Endodermal cell (in vitro differentiated cells): ENCODE measurements around the gene MRPS10. TPM values are rescaled to one million over a fixed set of nuclear protein-coding genes. Genes with fewer than 3 reads are reported as not detected.

ENCODE experiments used
- DNase-seq: peaks from one replicate; pipeline ENCODE4 v3.0.0-alpha.2; 2017
- H3K27ac ChIP-seq: 2 replicates; pipeline ENCODE4 v1.5.1; 2013; ENCODE audit warnings: mild to moderate bottlenecking, low read depth, low read length, moderate library complexity
- H3K27me3 ChIP-seq: 2 replicates; pipeline ENCODE4 v1.6.1; 2013; ENCODE audit warnings: mild to moderate bottlenecking, low read length, moderate library complexity; ENCODE audit not compliant: insufficient read depth, control insufficient read depth, poor library complexity, severe bottlenecking
- H3K36me3 ChIP-seq: 2 replicates; pipeline ENCODE4 v1.7.0; 2013; ENCODE audit warnings: mild to moderate bottlenecking, low read length, moderate library complexity; ENCODE audit not compliant: control insufficient read depth, insufficient read depth
- H3K4me1 ChIP-seq: one replicate; pipeline ENCODE4 v1.7.0; 2013; ENCODE audit warnings: low read length; ENCODE audit not compliant: control insufficient read depth, insufficient read depth
- H3K4me3 ChIP-seq: 2 replicates; pipeline ENCODE4 v1.5.1; 2013; ENCODE audit warnings: mild to moderate bottlenecking, low read length, moderate library complexity
- H3K9ac ChIP-seq: 2 replicates; pipeline ENCODE4 v1.6.1; 2013; ENCODE audit warnings: mild to moderate bottlenecking, low read length, moderate library complexity; ENCODE audit not compliant: poor library complexity, severe bottlenecking; ENCODE audit errors: extremely low read depth
- H3K9me3 ChIP-seq: 2 replicates; pipeline ENCODE4 v1.6.1; 2013; ENCODE audit warnings: mild to moderate bottlenecking, low read length, moderate library complexity; ENCODE audit not compliant: control insufficient read depth
- H3K27ac Mint-ChIP-seq: 2 replicates; pipeline ENCODE4 v1.8.0; 2020; ENCODE audit warnings: mixed read lengths
- H3K27me3 Mint-ChIP-seq: 2 replicates; pipeline ENCODE4 v1.8.0; 2021; ENCODE audit warnings: mild to moderate bottlenecking, mixed read lengths; ENCODE audit not compliant: insufficient read depth
- H3K36me3 Mint-ChIP-seq: 2 replicates; pipeline ENCODE4 v1.8.0; 2020; ENCODE audit warnings: low read depth, mixed read lengths
- H3K4me1 Mint-ChIP-seq: 2 replicates; pipeline ENCODE4 v1.8.0; 2020; ENCODE audit warnings: mixed read lengths
- H3K4me3 Mint-ChIP-seq: 2 replicates; pipeline ENCODE4 v1.8.0; 2020; ENCODE audit warnings: mild to moderate bottlenecking, moderate library complexity, mixed read lengths
- H3K9me3 Mint-ChIP-seq: 2 replicates; pipeline ENCODE4 v1.8.0; 2020; ENCODE audit warnings: mild to moderate bottlenecking, mixed read lengths
- WGBS, 2 experiments: methylation state at CpG; one replicate each; pipeline versions ENCODE4 v1.1.5 to v1.1.7; 2013; ENCODE audit warnings: missing lambda C conversion rate in 2 of 2, mixed read lengths in 1 of 2; ENCODE audit not compliant: insufficient coverage in 1 of 2, insufficient read length in 1 of 2; 5-methylcytosine and 5-hydroxymethylcytosine counted together
- total RNA-seq, 2 donors: library from RNA; stranded (reverse); fragmentation: NEBNext Ultra II Directional in 1 of 2; extraction: Animal tissue kit (Norgen Biotek cat#: 25700) in 1 of 2; gene quantifications; 2 replicates in 1 of 2; 3 replicates in 1 of 2; pipeline ENCODE4 v1.2.1, GENCODE V29; 2021
- TF ChIP-seq, protein P1 (sequence below): fragments of 200-600 bp; sonication (generic); conservative IDR thresholded peaks from 2 replicates; pipeline ENCODE4 v1.5.0; 2021; ENCODE audit warnings: antibody characterized with exemption, mild to moderate bottlenecking

MRPS10 gene
- total RNA-seq, 2 donors from 2014 or later = 33.4 to 39.6 TPM

DNA sequence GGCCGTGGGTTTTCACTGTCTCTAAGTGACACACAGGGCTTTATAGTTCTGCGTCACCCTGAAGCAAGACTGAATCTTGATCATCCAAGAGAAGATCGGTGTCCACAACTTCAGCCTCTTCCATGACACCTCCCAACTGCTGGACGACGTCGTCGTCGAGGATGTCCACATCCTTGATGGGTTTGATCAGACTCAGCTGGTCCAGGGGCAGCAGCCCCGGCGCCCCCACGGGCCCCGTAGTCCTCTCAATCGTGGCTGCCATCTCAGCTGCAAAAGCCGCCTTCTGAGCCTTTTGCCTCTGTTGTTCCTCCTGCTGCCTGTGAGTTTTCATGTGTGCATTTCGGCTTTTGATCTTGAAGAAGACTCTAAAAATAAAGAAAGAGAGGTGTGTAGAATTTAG lies 10.6 kb upstream of the MRPS10 start:
- H3K27ac Mint-ChIP-seq = no peak overlapping the region

DNA sequence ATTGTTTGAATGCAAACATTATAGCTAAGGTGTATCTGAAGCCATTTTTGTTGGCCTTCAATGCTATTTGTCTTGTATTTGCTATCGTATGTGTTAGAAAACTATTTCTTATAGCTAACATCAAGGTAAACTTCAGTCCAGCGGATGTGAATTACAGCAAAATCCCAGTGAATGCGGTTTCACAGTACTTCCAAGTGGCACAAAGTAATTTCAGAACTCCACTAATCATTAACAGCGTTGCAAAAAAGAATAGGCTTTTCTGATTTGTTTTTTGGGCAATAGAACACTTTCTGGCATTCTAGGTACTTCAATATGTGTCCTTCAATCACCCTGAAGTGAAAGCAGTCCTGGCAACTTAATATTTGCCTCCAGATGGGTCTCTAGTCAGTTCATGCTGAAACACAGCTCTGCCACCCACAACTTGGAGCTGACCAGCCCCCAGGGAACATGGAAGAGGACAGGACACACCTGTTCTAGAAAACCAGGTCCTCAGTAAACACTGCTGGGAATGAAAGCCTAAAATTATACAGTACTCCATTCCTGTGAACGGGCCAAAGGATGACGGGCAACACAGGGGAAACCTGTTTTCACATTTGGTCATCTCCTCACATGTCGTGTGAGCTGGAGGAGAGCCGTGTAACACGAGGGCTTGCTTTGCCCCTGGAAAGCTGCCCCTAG lies 9.7 kb upstream of the MRPS10 start:
- Histone ChIP-seq H3K9me3 (no peaks in the 10 kb centered on the region), H3K4me1 (peaks cover 9% of the 10 kb centered on the region), H3K27me3 (no peaks in the 10 kb centered on the region), H3K36me3 (no peaks in the 10 kb centered on the region), H3K27ac (no peak overlapping the region), H3K9ac (no peak overlapping the region), H3K4me3 (no peak overlapping the region)
- no peak overlapping the region for H3K27ac Mint-ChIP-seq
- DNase-seq = no peak
- 88 to 92% methylated on average over 8 to 9 of the region's 9 CpGs for WGBS, 2 experiments
- peaks cover 9% of the 10 kb centered on the region for H3K4me1 Mint-ChIP-seq
- no peaks in the 10 kb centered on the region for H3K9me3 Mint-ChIP-seq
- H3K4me3 Mint-ChIP-seq = no peak overlapping the region
- H3K27me3 Mint-ChIP-seq = no peaks in the 10 kb centered on the region
- TF ChIP-seq, protein P1, sequence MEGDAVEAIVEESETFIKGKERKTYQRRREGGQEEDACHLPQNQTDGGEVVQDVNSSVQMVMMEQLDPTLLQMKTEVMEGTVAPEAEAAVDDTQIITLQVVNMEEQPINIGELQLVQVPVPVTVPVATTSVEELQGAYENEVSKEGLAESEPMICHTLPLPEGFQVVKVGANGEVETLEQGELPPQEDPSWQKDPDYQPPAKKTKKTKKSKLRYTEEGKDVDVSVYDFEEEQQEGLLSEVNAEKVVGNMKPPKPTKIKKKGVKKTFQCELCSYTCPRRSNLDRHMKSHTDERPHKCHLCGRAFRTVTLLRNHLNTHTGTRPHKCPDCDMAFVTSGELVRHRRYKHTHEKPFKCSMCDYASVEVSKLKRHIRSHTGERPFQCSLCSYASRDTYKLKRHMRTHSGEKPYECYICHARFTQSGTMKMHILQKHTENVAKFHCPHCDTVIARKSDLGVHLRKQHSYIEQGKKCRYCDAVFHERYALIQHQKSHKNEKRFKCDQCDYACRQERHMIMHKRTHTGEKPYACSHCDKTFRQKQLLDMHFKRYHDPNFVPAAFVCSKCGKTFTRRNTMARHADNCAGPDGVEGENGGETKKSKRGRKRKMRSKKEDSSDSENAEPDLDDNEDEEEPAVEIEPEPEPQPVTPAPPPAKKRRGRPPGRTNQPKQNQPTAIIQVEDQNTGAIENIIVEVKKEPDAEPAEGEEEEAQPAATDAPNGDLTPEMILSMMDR = no peak
- H3K36me3 Mint-ChIP-seq = no peaks in the 10 kb centered on the region

More for the DNA sequence above, 10.6 kb upstream of the MRPS10 start:
- no peak for DNase-seq
- Mint-ChIP-seq H3K9me3 (no peaks in the 10 kb centered on the region), H3K36me3 (peaks cover 2% of the 10 kb centered on the region), H3K27me3 (no peaks in the 10 kb centered on the region), H3K4me3 (no peak overlapping the region), H3K4me1 (peaks cover 9% of the 10 kb centered on the region)
- Histone ChIP-seq H3K27me3 (no peaks in the 10 kb centered on the region), H3K4me3 (no peak overlapping the region), H3K4me1 (peaks cover 9% of the 10 kb centered on the region), H3K36me3 (no peaks in the 10 kb centered on the region), H3K9ac (no peak overlapping the region), H3K9me3 (no peaks in the 10 kb centered on the region), H3K27ac (no peak overlapping the region)
- WGBS, 2 experiments = 95% methylated on average over 12 to 15 of the region's 15 CpGs
- TF ChIP-seq, protein P1 = no peak

DNA sequence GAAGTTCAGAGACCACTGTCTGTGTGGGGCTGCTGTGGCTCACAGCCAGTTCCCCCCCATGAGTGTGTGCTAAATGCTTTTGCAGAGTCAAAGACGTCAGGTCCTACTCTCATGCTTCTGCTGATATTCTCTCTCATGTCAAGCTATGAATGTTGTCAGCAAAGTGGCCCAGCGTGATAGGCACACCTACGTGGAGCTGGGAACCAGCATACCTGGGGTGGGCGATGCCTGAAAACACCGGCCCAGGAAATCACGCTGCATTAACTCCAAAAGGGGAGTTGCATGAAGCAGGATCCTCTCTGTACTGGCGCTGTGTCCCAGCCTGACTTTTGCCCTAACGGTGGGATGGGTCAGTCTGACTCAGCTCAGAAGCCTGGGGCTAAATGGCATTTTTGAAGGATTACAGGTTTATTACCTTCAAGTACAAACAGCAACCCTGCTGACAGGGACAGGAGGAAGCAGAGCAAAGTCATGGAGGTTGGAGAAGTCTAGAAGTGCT lies 9.0 kb upstream of the MRPS10 start:
- peak; percentile 78 for DNase-seq
- peaks cover 9% of the 10 kb centered on the region for H3K4me1 ChIP-seq
- H3K9me3 Mint-ChIP-seq = no peaks in the 10 kb centered on the region
- no peak overlapping the region for H3K4me3 Mint-ChIP-seq
- no peaks in the 10 kb centered on the region for H3K27me3 Mint-ChIP-seq
- H3K4me1 Mint-ChIP-seq = peaks cover 9% of the 10 kb centered on the region
- H3K36me3 ChIP-seq = no peaks in the 10 kb centered on the region
- no peak overlapping the region for H3K27ac ChIP-seq
- H3K27me3 ChIP-seq = no peaks in the 10 kb centered on the region
- WGBS, 2 experiments = 60 to 65% methylated on average over 8 of the region's 8 CpGs
- no peak overlapping the region for H3K9ac ChIP-seq
- no peaks in the 10 kb centered on the region for H3K9me3 ChIP-seq
- H3K4me3 ChIP-seq = no peak overlapping the region
- H3K27ac Mint-ChIP-seq = no peak overlapping the region
- H3K36me3 Mint-ChIP-seq = no peaks in the 10 kb centered on the region
- TF ChIP-seq, protein P1 = no peak
